Measurements from ENCODE around the gene NTN4.
"Not testable (repeated sequence)": the region's sequence is repeated elsewhere in the genome, so short reads cannot be mapped to it uniquely, and the experiment has no call there.

NTN4 gene

GRCh38 chr12:95790033-95790916 is at the start of gene NTN4:
TSS of gene NTN4 (minus strand) at chr12:95790764. CDS start at chr12:95790309, 455 bp downstream.
- DNase-seq (ENCODE audit: low read depth in 1 of 2, low spot score in 1 of 2): no peak

GRCh38 chr12:95838125-95838524 is 47.6 kb upstream of the NTN4 start:
- no peak for DNase-seq (ENCODE audit: low read depth in 1 of 2, low spot score in 1 of 2)

DNA sequence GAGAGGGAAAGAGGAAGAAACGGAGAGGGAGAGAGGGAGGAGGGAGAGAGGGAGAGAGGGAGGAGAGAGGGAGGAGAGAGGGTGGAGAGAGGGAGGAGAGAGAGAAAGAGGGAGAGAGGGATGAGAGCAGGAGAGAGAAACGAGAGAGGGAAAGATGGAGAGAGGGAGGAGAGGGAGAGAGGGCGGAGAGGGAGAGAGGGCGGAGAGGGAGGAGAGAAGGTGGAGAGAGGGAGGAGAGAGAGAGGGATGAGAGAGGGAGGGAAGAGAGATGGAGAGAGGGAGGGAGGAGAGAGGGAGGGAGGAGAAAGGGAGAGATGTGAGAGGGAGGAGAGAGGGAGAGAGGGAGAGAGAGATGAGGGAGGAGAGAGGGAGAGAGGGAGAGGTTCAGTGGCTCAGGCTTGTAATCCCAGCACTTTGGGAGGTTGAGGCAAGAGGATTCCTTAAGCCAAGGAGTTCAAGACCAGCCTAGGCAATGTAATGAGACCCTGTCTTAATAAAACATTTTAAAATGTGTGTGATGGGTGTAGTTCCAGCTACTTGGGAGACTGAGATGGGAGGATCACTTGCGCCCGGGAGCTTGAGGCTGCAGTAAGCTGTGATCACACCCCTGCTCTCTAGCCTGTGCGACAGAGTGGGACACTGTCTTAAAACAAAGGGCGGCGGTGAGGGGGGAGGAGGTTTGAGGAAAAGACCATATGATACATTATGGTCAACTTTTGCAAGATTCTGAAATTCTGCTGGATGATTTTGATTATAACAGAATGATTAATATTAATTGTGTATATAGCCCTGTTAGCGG is 46.9 kb upstream of the NTN4 start:
- no peak for DNase-seq (ENCODE audit: low read depth in 1 of 2, low spot score in 1 of 2)

DNA sequence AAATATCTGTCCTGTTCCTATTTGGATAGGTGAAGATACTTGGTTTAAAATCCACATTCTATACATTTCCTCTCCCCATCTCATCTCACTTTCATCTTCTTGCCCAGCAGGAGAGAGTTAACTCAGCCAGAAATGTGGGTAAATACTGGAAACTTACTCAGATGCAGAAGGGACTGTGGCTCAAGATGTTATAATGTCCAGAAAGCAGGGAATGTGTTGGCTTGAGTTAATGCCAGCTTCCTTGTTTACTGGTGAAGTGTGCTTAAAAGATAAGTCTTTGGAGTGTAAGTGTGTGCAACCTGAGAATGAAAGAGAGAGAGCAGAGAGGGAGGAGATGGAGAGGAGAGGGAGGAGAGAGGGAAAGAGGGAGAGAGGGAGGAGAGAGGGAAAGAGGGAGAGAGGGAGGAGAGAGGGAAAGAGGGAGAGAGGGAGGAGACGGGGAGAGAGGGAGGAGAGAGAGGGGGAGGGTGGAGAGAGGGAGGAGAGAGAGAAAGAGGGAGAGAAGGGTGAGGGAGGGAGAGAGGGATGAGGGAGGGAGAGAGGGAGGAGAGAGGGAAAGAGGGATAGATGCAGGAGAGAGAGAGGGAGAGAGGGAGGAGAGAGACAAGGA is 46.2 kb upstream of the NTN4 start:
- DNase-seq (ENCODE audit: low read depth in 1 of 2, low spot score in 1 of 2): no peak

GRCh38 chr12:95836185-95836609 is 45.6 kb upstream of the NTN4 start:
- no peak for DNase-seq (ENCODE audit: low read depth in 1 of 2, low spot score in 1 of 2)

GRCh38 chr12:95834572-95834971 is 44.0 kb upstream of the NTN4 start:
- no peak for DNase-seq (ENCODE audit: low read depth in 1 of 2, low spot score in 1 of 2)

- no peak for DNase-seq (ENCODE audit: low read depth in 1 of 2, low spot score in 1 of 2)
Observed at GRCh38 chr12:95830335-95831089, 39.9 kb upstream of the NTN4 start.

DNA sequence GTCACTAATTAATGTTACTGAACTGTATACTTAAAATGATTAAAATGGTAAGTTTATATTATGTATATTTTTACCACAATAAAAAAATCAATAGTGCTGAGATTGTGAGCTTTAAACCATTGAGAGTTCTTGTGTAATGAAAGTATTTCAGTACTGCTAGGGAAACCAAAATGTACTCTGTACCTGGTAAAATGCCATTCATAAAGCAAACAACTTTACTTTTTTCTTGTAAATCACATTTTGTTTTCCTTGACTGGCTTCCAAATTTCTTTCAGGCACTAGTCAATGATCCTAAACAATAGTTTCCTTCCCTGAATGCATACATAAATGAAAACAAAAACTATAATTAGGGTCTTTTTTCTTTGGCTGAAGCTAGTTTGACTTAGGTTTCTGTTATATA is 38.8 kb upstream of the NTN4 start:
- no peak for DNase-seq (ENCODE audit: low read depth in 1 of 2, low spot score in 1 of 2)

DNA sequence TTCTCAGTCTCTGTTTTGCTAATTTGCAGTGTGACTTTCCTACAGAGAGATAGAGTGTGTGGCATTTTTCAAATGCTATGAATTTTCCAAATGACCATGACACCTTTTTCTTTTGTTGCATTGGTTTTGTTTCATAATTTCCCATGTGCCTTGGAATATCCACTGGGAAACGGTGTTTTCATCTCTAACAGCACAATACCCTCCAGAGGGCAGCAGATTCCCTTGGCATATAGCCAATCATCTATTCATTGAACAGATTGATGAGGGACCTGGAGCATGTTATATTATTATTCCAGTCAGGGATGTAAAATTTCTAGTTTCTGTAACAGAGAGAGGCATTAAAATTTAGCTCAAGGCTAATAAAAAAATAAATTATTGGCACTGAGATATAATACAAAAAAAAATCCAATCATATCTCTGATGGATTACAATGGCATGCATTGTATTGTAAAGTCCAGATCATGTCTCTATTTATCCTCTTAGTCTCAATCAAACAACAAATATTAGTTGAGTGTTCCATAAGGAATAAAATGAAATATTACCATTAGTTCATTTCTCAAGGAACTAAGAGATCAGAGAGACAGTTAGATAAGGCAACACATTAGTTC is 29.6 kb upstream of the NTN4 start:
- no peak for DNase-seq (ENCODE audit: low read depth in 1 of 2, low spot score in 1 of 2)

DNA sequence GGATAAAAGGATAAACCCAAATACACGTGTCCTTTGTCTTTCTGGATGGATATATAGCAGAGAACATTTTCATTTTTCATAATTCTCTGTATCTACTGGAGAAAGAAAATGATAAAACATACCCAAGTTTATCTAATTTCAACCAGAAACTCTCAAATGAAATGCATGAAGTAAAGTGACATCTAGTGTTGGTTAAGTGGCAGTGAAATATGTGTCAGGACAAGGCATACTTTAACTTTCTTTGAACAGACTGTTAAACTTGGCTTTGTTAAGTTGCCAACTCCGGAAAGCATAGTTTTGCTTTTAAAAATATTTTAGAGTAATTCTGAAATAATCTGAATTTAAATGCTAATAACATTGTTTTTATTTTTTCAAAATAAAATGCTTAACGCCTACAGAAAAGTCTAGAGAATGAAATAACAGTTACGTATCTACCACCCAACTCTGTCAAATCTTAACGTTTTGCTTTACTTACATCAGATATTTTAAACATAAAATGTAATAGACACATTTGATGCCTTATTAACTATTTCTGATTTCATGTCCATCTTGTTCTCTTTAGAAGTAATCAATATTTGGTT is 25.2 kb upstream of the NTN4 start:
- no peak for DNase-seq (ENCODE audit: low read depth in 1 of 2, low spot score in 1 of 2)

GRCh38 chr12:95812155-95812554 is 21.6 kb upstream of the NTN4 start:
- DNase-seq (ENCODE audit: low read depth in 1 of 2, low spot score in 1 of 2): not testable (repeated sequence)

DNA sequence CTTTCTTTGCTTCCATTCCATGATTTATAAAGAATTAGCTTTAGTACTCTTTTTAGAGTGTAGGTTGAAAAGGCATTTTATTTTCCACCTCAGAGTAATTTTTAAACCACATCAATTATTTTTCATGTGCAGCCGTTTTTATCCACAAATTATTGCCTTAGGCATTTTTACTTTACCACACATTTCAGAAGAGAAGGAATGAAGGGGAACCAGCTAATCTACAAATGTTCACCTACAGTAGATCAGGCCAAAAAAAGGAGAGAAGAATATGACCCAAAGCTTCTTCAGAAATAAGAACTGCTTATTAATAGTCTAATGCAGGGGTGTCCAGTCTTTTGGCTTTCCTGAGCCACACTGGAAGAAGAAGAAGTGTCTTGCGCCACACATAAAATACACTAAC is 19.8 kb upstream of the NTN4 start:
- DNase-seq (ENCODE audit: low read depth in 1 of 2, low spot score in 1 of 2): no peak

DNA sequence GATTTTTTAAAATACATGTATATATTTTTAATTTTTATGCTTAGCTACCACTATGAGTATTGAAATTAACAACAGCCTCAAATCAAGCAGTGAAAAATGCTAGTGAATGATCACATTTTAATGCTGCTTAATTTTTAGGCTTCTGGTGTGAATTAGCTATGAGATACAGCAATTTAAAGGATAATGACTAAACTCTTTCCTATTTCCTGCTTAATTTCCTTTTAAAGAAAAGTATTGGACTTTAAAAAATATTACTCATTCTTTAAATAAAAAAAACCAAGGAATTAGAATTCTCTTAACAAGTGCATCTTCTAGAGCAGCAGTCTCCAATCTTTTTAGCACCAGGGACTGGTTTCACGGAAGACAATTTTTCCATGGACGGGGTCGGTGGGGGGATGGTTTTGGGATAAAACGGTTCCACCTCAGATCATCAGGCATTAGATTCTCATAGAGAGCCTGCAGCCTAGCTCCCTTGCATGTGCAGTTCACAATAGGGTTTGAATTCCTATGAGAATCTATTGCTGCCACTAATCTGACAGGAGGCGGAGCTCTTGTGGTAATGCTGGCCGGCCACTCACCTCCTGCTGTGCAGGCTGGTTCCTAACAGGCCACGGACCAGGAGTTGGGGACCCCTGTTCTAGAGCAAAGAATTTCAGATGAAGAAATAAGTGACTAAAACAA is 18.6 kb upstream of the NTN4 start:
- DNase-seq (ENCODE audit: low read depth in 1 of 2, low spot score in 1 of 2): no peak

- no peak for DNase-seq (ENCODE audit: low read depth in 1 of 2, low spot score in 1 of 2)
Observed at GRCh38 chr12:95808146-95808545, 17.6 kb upstream of the NTN4 start.

DNA sequence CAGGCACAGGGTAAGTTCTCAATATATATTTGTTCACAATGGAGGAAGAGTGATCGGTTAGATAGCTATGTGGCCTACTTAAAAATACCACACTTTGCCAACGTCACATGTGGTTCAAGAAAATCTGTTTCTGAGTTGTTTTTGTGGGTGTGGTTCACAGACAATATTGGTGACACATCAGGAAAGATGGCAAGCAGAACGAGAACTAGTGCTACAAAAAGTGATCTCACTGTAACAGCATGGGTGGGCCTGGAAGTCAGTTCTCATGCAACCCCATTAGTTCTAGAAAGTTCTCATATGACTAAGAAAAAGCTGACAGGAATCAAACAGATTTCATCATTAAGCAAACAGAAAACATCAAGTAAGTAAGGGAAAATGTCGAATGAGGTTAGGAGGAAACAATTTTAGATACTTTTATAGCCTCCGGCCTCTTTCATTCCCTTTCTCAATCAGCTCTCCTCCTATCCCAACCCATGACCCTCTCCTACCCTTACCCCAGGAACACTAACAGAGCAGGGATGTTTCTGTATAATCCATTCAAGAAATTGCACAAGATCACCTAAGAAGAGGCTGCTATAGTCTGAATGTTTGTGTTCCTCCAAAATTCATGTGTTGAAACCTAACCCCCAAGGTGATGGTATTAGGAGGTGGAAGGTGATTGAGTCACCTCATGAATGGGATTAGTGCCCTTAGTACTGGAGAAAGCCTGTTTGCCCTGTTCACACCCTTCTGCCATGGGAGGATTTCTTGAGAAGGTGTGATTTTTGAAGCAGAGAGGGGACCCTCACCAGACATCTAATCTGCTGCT is 15.5 kb upstream of the NTN4 start:
- DNase-seq (ENCODE audit: low read depth in 1 of 2, low spot score in 1 of 2): no peak

- DNase-seq (ENCODE audit: low read depth in 1 of 2, low spot score in 1 of 2): no peak
Observed at GRCh38 chr12:95804291-95804690, 13.7 kb upstream of the NTN4 start.

- no peak for DNase-seq (ENCODE audit: low read depth in 1 of 2, low spot score in 1 of 2)
Observed at GRCh38 chr12:95803817-95804216, 13.3 kb upstream of the NTN4 start.

DNA sequence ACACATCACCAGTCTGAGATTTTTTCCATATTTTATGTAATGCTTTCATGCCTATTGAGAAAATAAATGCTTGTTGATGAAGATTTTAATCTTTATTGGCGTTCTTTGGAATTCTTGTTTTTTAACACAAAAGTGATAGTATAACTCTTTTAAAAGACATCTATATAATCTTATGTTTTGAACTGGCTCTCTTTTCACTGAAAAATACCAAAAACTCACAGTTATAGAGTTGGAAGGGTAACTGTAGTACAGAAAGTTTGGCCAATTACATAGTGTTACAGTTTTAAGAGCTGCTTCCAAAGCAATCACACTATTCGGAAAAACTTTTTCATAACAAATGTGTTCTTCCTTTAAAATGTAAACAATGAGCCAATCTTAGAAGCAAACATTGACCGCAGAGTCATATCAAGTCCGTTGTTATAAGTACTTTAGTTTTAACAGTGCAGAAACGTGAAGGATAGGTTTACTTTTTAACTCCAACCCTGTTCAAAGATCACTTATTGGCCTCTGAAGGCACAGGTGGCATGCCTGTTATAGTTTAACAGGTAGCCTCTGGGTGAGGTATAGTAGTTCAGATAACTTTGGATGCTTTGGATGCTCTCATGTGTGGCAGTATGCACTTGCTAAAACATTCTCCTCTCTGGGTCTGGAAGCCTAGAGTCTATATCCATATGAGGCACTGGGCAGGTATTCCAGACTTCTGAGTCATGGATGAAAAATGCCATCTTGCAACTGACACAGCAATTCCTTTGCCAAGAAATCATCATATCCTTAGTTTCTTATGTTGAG is 12.1 kb upstream of the NTN4 start:
- DNase-seq (ENCODE audit: low read depth in 1 of 2, low spot score in 1 of 2): no peak

Measured in stimulated activated CD4-positive, alpha-beta T cell treated with anti-CD3 and anti-CD28 coated beads, Interleukin-15, amount 100 ng/mL, for 1 hour (primary cell).